HG03354 (cell line): ENCODE data around the gene E2F8.

ENCODE experiments used
- ATAC-seq: cut with Tn5 transposase; IDR thresholded peaks from one replicate; pipeline ENCODE4 v1.9.1; 2021; ENCODE audit warnings: mild to moderate bottlenecking; ENCODE audit not compliant: unreplicated experiment, poor library complexity, severe bottlenecking

Gene E2F8

DNA sequence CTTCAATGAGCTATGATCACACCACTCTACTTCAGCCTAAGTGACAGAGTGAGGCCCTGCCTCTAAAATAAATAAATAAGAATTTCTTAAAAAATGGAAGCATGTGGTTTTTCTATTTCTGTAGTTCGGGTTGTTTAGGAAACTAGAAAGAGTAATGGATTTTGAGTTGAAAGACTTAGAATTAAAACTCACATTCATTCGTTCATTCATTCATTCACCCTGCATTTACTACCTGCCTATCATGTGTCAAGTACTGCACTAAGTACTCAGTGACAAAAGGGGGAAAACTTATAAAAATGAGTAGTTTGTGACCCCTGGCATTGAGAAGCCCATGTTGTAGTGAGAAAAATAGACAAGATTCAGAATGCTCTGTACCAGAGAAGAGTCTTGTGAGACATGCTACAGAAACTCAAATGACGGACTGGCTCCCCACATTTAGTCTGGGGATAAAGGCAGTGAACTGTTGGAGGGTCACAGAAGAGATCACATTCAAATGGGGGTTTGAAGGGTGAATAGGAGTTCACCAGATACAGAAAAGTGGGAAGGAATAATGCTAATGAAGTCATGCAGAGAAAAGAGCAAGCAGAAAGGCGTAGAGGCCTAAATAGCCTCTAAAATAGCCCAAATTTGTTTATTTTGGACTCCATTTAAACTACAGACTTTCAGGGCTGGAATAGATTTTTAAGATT lies 46.0 kb downstream of the E2F8 start:
- no peak for ATAC-seq

DNA sequence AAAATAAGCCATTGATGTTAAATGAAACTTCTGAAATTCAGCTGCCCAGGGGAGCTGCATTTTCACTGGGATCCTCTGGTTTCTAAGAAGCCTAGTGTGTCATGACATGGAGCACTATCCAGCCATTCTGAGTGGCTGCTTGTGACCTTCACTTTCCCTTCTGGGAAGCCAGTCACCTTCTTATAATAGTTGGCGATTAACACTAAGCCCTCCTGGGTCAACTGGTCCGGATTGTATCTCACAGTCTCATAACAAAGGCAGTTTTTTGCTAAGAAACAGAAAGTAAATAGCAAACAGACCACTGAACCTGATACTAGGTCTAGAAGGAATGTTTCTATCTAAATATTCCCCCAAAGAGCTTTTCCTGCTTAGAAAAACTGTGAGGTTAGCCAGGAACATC lies 46.8 kb downstream of the E2F8 start:
- no peak for ATAC-seq

DNA sequence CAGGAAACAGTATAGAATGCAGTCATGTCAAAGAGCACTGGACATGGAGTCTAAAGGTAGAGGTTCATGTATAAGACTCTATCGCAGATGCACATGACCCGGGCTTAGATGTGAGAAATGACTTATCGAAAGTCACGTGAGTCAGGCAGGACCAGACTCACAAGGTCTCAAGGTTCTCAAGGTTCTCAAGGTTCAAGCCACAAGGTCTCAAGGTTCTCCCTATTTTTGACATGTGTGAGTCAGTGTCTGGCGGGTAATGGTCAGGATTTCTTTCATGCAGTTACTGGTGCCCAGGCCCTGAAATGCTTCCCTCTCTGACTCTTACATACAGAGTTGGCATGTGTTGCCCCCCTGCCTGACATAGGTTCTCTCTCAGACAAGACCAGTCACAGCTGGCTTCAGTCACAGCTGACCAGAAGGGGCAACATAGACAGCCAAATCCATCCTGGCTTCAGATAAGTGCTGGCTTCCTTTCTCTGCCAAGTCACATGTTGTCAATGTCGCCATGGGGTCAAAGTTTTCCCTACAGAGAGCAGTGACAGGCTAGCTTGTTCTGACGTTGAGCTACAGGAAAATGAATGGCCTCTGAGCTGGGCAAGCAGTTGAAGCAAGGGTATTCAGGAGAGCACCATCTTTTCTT lies 49.1 kb downstream of the E2F8 start:
- no peak for ATAC-seq

DNA sequence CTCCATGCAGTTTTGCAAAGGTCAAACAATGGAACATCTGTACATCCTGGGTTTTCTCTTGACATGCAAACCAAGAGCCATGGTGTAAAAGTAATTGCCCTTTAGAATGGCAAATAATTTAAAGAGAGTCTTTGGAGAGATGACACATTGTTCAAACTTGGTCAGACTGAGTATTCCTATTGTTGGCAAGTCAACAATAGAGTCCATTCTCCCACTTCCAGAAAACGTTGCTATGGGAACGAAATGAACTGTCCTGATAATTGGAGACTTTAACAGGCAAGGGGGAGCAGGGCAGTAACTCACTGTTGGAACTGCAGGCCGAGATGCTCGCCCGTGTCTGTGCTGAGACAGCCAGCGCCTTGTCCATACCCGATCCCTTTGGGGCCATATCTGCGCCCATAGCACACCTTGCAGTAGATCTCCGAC lies 52.9 kb downstream of the E2F8 start:
- no peak for ATAC-seq

DNA sequence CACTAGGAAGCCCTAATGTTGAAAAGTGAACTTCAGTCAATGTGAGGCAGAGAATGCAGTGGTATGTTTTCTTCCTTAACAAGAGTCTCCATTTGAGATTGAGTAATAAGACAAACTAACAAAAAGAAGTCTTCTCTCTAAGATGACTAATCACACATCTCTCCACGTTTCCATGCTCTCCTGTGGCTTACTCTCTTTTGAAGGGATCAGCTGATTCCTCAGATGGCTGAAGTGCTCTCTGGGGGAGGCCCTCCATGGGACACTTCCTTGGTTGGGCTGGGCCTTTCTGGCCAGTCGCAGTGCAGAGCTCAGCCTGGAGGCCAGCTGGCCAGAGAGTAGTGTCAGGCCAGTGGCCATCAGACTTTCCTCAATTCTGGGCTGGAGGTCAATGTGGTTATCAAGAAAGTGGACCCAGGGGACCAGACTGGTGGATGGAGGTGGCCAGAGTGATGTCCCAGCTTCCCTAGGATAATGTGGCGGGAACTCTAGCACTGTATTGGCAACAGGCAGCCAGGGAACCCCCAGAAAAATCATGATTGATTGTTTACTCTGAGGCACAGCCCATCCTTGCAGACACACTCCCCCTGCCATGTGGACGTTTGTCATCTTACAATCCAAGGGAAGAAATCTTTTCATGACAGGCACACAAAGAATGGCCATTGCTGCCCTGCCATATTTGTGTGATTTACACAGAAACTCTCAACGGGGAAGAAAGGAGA lies 53.5 kb downstream of the E2F8 start:
- ATAC-seq, result no peak

DNA sequence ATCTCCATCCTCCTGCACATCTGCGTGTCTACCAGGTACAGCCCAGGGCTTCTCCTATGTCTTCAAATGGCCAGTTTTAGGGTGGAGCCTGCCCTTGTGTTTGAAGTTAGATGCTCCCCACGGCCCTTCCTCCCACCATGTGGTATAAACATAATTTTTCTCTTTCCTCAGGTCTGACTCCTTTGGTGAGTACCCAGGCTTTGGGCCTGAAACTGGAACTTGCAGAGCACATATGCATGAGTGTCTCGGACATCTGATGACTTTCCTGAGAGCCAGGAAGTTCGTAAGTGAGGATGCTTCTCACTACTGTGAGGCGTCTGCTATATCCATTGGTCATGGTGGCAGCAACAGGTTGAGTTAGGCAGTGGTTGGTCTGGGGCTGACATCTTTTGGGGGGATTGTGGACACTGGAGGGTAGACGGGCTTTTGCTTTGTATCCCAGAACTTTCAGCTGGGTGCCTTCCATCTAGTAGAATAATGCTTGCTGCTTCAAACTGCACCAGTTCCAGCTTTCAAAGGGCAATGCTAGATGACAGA lies 55.2 kb downstream of the E2F8 start:
- no peak for ATAC-seq

DNA sequence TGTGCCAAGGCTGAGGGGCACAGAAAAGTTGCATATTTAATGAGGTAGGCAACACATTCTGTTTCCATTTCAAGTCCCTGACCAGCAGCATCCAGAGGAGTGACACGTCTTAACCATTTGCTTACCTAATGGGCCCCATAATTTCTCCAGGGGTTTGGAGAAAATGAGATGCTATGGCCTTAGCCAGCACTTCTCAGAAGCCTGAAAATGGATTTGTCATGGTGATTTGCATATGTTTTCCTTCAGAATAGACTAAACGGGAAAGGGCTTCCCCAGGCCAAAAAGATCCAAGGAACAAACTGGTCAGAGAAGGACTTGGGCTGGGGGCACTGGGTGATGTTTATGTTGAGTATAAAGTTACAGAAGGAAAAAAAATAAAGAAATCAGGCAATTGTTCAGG lies 55.7 kb downstream of the E2F8 start:
- no peak for ATAC-seq

DNA sequence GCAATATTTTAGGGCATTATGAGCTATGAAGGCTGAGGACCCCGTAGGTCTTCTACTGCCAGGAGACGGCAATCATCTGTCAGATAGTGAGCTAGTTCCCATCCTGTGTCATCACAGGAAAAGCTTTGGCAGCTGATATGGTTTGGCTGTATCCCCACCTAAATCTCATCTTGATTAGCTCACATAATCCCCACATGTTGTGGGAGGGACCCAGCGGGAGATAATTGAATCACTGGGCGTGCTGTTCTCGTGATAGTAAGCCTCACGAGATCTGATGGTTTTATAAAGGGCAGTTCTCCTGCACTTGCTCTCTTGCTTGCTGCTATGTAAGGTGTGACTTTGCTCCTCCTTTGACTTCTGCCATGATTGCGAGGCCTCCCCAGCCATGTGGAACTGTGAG lies 57.1 kb downstream of the E2F8 start:
- no peak for ATAC-seq

DNA sequence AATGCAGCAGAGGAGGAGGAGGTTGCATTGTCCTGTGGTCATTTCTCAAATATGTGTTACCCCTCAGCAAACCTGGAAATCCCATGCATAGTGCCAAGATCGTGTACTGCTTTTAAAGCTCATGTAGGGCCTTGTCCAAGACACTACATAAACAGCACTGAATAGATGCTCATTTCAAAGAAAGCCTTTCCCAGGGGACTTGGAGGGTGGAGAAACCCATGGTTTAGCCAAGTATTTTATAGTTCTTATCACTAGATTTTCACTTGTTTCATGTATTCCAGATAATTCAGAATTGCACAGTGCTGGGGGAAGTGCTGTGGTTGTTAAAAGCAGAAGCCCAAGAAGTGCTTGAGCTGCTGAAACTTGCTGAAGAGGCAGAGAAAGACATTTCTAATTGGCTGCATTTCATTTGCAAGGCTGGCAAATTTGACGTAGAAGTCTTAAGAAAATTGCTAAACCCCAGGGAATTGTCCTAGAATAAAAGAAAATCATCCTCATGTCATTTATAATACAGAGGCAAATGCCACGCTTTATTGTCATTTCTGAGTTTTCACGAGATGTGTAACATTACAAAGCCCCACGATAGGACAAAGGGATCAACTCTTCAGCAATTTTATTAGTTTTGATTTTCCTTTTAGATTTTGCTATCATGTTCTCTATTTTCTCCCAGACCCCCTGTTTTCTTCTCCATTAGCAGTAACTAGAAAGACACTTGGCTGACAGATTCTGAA lies 59.0 kb downstream of the E2F8 start:
- ATAC-seq, result no peak

DNA sequence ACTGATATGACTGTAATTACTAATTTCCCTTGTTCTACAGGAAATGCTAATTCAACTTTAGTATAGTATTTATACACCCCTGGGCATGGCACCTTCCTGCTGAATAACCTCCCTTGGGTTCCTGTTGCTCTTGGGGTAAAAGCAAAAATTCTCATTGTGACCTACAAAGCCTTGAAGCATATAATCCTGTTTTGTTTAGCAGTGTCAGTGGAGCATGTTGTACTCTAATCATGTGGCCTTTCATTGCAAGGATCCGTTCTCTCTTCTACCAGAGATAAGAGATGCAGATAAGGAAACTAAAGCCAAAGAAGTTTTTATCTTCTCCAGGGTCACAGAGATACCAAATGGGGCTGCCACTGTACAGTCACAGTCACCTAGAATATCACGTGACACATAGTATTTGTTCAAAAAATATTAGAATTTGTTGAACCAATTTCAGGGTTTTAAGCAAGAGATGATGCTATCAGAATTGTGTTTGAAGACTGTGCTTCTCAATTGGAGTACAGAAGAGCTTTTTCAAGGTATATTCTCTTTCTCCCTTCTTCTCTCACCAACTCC lies 64.0 kb downstream of the E2F8 start:
- no peak for ATAC-seq
